IMR-90 (cell line): ENCODE results near the gene SLC4A1. TPM values are rescaled to one million over a fixed set of nuclear protein-coding genes. Genes with fewer than 3 reads are reported as not detected.

Experiments used
- ATAC-seq: fragments of 200-7000 bp; cut with Tn5 transposase; 2 replicates; pipeline ENCODE4 v1.9.1; 2020; ENCODE audit warnings: low read depth, mild to moderate bottlenecking, moderate library complexity
- BruUV-seq: library from RNA; stranded (reverse); fragments of 400-500 nt; replicated peaks from 2 replicates; lab custom pipeline; 2021; lab: Mats Ljungman, UMichigan
- CTCF ChIA-PET: fragments of 300-600 bp; formaldehyde crosslinking; extraction: SDS; loops from one replicate; lab custom pipeline; 2021; ENCODE audit warnings: antibody characterized with exemption; lab: Yijun Ruan, JAX
- POLR2A ChIA-PET: fragments of 300-600 bp; sonication (Branson Sonifier 250); formaldehyde crosslinking; loops from one replicate; lab custom pipeline; 2022; ENCODE audit warnings: antibody characterized with exemption; ENCODE audit not compliant: unreplicated experiment; lab: Charles Lee
- DNase-seq: peaks from one replicate; pipeline ENCODE4 v3.0.0; 2013
- H2AFZ ChIP-seq: replicated peaks from 2 replicates; pipeline ENCODE3; 2013; ENCODE audit warnings: low read length, mild to moderate bottlenecking; ENCODE audit not compliant: poor library complexity
- H2AK5ac ChIP-seq: 2 replicates; pipeline ENCODE4 v1.6.1; 2013; ENCODE audit warnings: low read depth, low read length, inconsistent platforms
- H2AK9ac ChIP-seq: replicated peaks from 2 replicates; pipeline ENCODE3; 2013; ENCODE audit warnings: mild to moderate bottlenecking, low read depth, low read length, moderate library complexity; ENCODE audit not compliant: poor library complexity
- H2BK120ac ChIP-seq: 2 replicates; pipeline ENCODE4 v1.6.1; 2013; ENCODE audit warnings: low read depth, low read length, inconsistent platforms
- H2BK15ac ChIP-seq: 3 replicates; pipeline ENCODE4 v1.6.1; 2013; ENCODE audit warnings: low read depth, low read length, inconsistent platforms
- H2BK20ac ChIP-seq: 2 replicates; pipeline ENCODE4 v1.6.1; 2013; ENCODE audit warnings: low read depth, mild to moderate bottlenecking, inconsistent platforms, low read length, moderate library complexity
- H2BK5ac ChIP-seq: 2 replicates; pipeline ENCODE4 v1.6.1; 2013; ENCODE audit warnings: mild to moderate bottlenecking, low read depth, low read length, inconsistent platforms; ENCODE audit not compliant: poor library complexity, severe bottlenecking
- H3K14ac ChIP-seq: replicated peaks from 2 replicates; pipeline ENCODE4 v1.6.1; 2013; ENCODE audit warnings: low read depth, low read length, inconsistent platforms
- H3K18ac ChIP-seq: 2 replicates; pipeline ENCODE4 v1.6.1; 2013; ENCODE audit warnings: low read depth, low read length, control low read depth
- H3K23ac ChIP-seq: 2 replicates; pipeline ENCODE4 v1.6.1; 2013; ENCODE audit warnings: low read depth, low read length, inconsistent platforms
- H3K27ac ChIP-seq: 2 replicates; pipeline ENCODE4 v1.5.1; 2013; ENCODE audit warnings: mild to moderate bottlenecking, control low read depth, low read length; ENCODE audit not compliant: insufficient read depth
- H3K27me3 ChIP-seq: 2 replicates; pipeline ENCODE4 v1.6.1; 2013; ENCODE audit warnings: low read length; ENCODE audit not compliant: control insufficient read depth, insufficient read depth
- H3K36me3 ChIP-seq: 2 replicates; pipeline ENCODE4 v1.6.1; 2013; ENCODE audit warnings: low read length, mixed read lengths; ENCODE audit not compliant: control insufficient read depth, insufficient read depth
- H3K4ac ChIP-seq: 2 replicates; pipeline ENCODE4 v1.6.1; 2013; ENCODE audit warnings: low read depth, low read length, inconsistent platforms
- H3K4me1 ChIP-seq: 2 replicates; pipeline ENCODE4 v1.6.1; 2013; ENCODE audit warnings: low read length, mixed read lengths; ENCODE audit not compliant: control insufficient read depth, insufficient read depth
- H3K4me2 ChIP-seq: 2 replicates; pipeline ENCODE4 v1.6.1; 2013; ENCODE audit warnings: low read depth, mild to moderate bottlenecking, control low read depth, low read length, moderate library complexity
- H3K4me3 ChIP-seq: 2 replicates; pipeline ENCODE4 v1.5.1; 2013; ENCODE audit warnings: low read depth, mild to moderate bottlenecking, control low read depth, low read length, moderate library complexity; ENCODE audit not compliant: insufficient read depth
- H3K56ac ChIP-seq: 2 replicates; pipeline ENCODE4 v1.6.1; 2013; ENCODE audit warnings: low read length, inconsistent platforms; ENCODE audit not compliant: insufficient read depth; ENCODE audit errors: extremely low read depth
- H3K79me1 ChIP-seq, 2 experiments: 2 replicates each; pipeline ENCODE4 v1.6.1; 2013; ENCODE audit warnings: low read length in 2 of 2, inconsistent platforms in 1 of 2, low read depth in 1 of 2
- H3K9ac ChIP-seq: 2 replicates; pipeline ENCODE4 v1.6.1; 2013; ENCODE audit warnings: low read depth, low read length, control low read depth
- H3K9me1 ChIP-seq: 2 replicates; pipeline ENCODE4 v1.6.1; 2013; ENCODE audit warnings: low read length, inconsistent platforms; ENCODE audit not compliant: insufficient read depth
- H3K9me3 ChIP-seq: 2 replicates; pipeline ENCODE4 v1.6.1; 2013; ENCODE audit warnings: low read length; ENCODE audit not compliant: control insufficient read depth, insufficient read depth
- H4K20me1 ChIP-seq: 2 replicates; pipeline ENCODE4 v1.6.1; 2013; ENCODE audit warnings: low read length, inconsistent platforms; ENCODE audit not compliant: insufficient read depth
- H4K5ac ChIP-seq: 2 replicates; pipeline ENCODE4 v1.6.1; 2013; ENCODE audit warnings: mild to moderate bottlenecking, low read depth, low read length, control low read depth
- H4K8ac ChIP-seq, 2 experiments: 2 replicates each; pipeline ENCODE4 v1.6.1; 2013; ENCODE audit warnings: low read depth in 2 of 2, low read length in 2 of 2, control low read depth in 1 of 2, inconsistent platforms in 1 of 2
- H4K91ac ChIP-seq: 2 replicates; pipeline ENCODE4 v1.6.1; 2013; ENCODE audit warnings: low read depth, low read length, inconsistent platforms; ENCODE audit not compliant: insufficient read depth
- CHD1 ChIP-seq: IDR thresholded peaks from 2 replicates; pipeline ENCODE4 v1.6.1; 2012; ENCODE audit warnings: low read depth, low read length, improper control_type of control experiment
- FOS ChIP-seq: fragments of 150-350 bp; IDR thresholded peaks from 2 replicates; pipeline ENCODE4 v1.6.1; 2016; ENCODE audit warnings: low read depth, low read length
- MAFK ChIP-seq: IDR thresholded peaks from 2 replicates; pipeline ENCODE4 v1.6.1; 2012; ENCODE audit warnings: low read depth, low read length, improper control_type of control experiment
- MXI1 ChIP-seq: IDR thresholded peaks from 2 replicates; pipeline ENCODE4 v1.6.1; 2012; ENCODE audit warnings: low read depth, mild to moderate bottlenecking, low read length, moderate library complexity, borderline replicate concordance
- POLR2A ChIP-seq: IDR thresholded peaks from 2 replicates; pipeline ENCODE4 v1.6.1; 2012; ENCODE audit warnings: mild to moderate bottlenecking, low read depth, low read length
- RAD21 ChIP-seq: IDR thresholded peaks from 2 replicates; pipeline ENCODE4 v1.6.1; 2012; ENCODE audit warnings: low read length, improper control_type of control experiment
- RFX5 ChIP-seq: IDR thresholded peaks from 2 replicates; pipeline ENCODE4 v1.8.0; 2012; ENCODE audit warnings: low read depth, mild to moderate bottlenecking, low read length, moderate library complexity
- WGBS, 2 experiments: methylation state at CpG; one replicate each; pipeline versions ENCODE4 v1.1.5 to v1.1.7; 2013; ENCODE audit warnings: missing lambda C conversion rate in 2 of 2; ENCODE audit not compliant: insufficient read length in 1 of 2; ENCODE audit errors: extremely low coverage in 2 of 2; 5-methylcytosine and 5-hydroxymethylcytosine counted together
- dilution Hi-C: fragments of 300-500 bp; cut with HindIII; formaldehyde crosslinking; loops from one replicate; pipeline ENCODE4 v1.14.3; 2018; ENCODE audit warnings: low sequenced_read_pairs; ENCODE audit not compliant: unreplicated experiment
- in situ Hi-C: fragments of 300-500 bp; cut with MboI; formaldehyde crosslinking; loops from 3 replicates; pipeline ENCODE4 v1.14.3; 2019; ENCODE audit warnings: low sequenced_read_pairs, inconsistent platforms, mixed read lengths
- intact Hi-C: fragments of 100-400 bp; cut with micrococcal nuclease; formaldehyde crosslinking; loops from 2 replicates; pipeline ENCODE4 v1.10.0; 2022
- polyA plus RNA-seq, 3 experiments: library from polyadenylated mRNA; depleted of rRNA; stranded (reverse); fragments of >200 nt; gene quantifications; 2 replicates each; pipeline ENCODE4 v1.2.3, GENCODE V29; 2012; ENCODE audit warnings: low replicate concordance in 1 of 3
- total RNA-seq: library from RNA; depleted of rRNA; stranded (reverse); fragments of >200 nt; gene quantifications from 2 replicates; pipeline ENCODE4 v1.2.3, GENCODE V29; 2012
- TF ChIP-seq, protein P1 (sequence below): fragments of 150-350 bp; IDR thresholded peaks from 2 replicates; pipeline ENCODE4 v1.6.1; 2017; ENCODE audit warnings: mild to moderate bottlenecking, antibody characterized with exemption, low read length, low read depth

The SLC4A1 gene
- total and polyA plus RNA-seq, 2 of the 4 experiments (the other 2 are of a cell fraction), result not detected

DNA sequence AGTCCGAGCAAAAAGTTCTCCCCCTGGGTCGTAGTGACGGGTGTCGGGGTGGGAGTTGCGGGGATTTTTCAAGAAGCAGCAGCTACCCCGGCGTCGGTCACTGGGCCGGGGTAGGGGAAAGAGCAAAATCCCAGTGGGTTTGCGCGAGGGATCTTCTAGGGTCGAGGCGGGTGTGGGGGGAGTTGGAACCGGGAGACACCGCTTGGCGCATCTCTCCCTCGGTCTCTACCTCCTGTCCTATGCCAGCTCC is 46.1 kb downstream of the SLC4A1 start:
- H3K23ac ChIP-seq, result peak overlapping the region; percentile 98
- DNase-seq (no peak), ATAC-seq (no peak)
- H2AFZ ChIP-seq, result peak overlapping the region; percentile 93
- dilution Hi-C loops (no loop called here), in situ Hi-C loops (loop anchor here (5.0 to 25.0 kb wide), 3 partner anchors 106 to 416 kb away; partner anchors contain the start of gene GPATCH8), intact Hi-C loops (loop anchor here (1.0 to 5.0 kb wide), 3 partner anchors 86 to 416 kb away; partner anchors contain the start of genes RUNDC3A and SLC25A39)
- POLR2A ChIA-PET, result interaction anchor here (0.6 to 1.5 kb wide), 6 partner anchors 8 to 839 kb away, joined by 3 to 11 read pairs (median 6); no protein-coding TSS in a partner anchor
- BruUV-seq, result no TSS peak
- peak overlapping the region; percentile 97 for H3K4me2 ChIP-seq
- peak overlapping the region; percentile 85 for H3K27ac ChIP-seq
- peak overlapping the region in 1 of 2 experiments; percentile 69; a peak in 2 of 4 replicates for H4K8ac ChIP-seq
- no peaks in the 10 kb centered on the region for H3K9me3 ChIP-seq
- peaks cover 11% of the 10 kb centered on the region for H3K9me1 ChIP-seq
- H2AK5ac ChIP-seq, result no peak overlapping the region
- no peaks in the 10 kb centered on the region for H3K27me3 ChIP-seq
- peaks cover 15% of the 10 kb centered on the region for H4K20me1 ChIP-seq
- H2BK120ac ChIP-seq, result no peak overlapping the region
- H3K4ac ChIP-seq, result peak overlapping the region; percentile 94; the same call in 1 of the 2 replicates
- peak overlapping the region; percentile 79 for H3K9ac ChIP-seq
- CTCF ChIA-PET, result interaction anchor here (0.8 to 1.4 kb wide), 4 partner anchors 12 to 137 kb away, joined by 3 to 5 read pairs (median 4); no protein-coding TSS in a partner anchor
- H3K18ac ChIP-seq, result no peak overlapping the region
- peaks cover 11 to 38% of the 10 kb centered on the region in 2 experiments for H3K79me1 ChIP-seq
- peak overlapping the region; percentile 95; the same call in 1 of the 2 replicates for H3K14ac ChIP-seq
- H2BK5ac ChIP-seq, result peak overlapping the region; percentile 61
- H2AK9ac ChIP-seq, result peak overlapping the region; percentile 88
- WGBS, 2 experiments, result no CpG with 5 or more reads among the region's 17 CpGs
- peaks cover 15% of the 10 kb centered on the region for H3K4me1 ChIP-seq
- H3K36me3 ChIP-seq, result peaks cover 2% of the 10 kb centered on the region
- no peak overlapping the region for H2BK20ac ChIP-seq
- H3K4me3 ChIP-seq, result peak overlapping the region; percentile 93
- H4K91ac ChIP-seq, result no peak overlapping the region
- no peak for TF ChIP-seq MAFK
- no peak for TF ChIP-seq POLR2A
- no peak for TF ChIP-seq RAD21
- TF ChIP-seq MXI1, result no peak
- no peak for TF ChIP-seq RFX5
- no peak for TF ChIP-seq CHD1
- TF ChIP-seq, protein P1, sequence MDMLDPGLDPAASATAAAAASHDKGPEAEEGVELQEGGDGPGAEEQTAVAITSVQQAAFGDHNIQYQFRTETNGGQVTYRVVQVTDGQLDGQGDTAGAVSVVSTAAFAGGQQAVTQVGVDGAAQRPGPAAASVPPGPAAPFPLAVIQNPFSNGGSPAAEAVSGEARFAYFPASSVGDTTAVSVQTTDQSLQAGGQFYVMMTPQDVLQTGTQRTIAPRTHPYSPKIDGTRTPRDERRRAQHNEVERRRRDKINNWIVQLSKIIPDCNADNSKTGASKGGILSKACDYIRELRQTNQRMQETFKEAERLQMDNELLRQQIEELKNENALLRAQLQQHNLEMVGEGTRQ, result no peak
- TF ChIP-seq FOS, result no peak
- H4K5ac ChIP-seq, result no peak overlapping the region
- H2BK15ac ChIP-seq, result no peak overlapping the region
- peak overlapping the region; percentile 58; the same call in 1 of the 2 replicates for H3K56ac ChIP-seq
